MM.1S (cell line): ENCODE data around the gene MNX1.

Experiments
- DNase-seq: peaks from one replicate; pipeline ENCODE4 v3.0.0-alpha.2; 2015
- H2AFZ ChIP-seq: fragments of 300-600 bp; sonication (generic); 2 replicates; pipeline ENCODE4 v1.6.0; 2016; ENCODE audit warnings: antibody characterized with exemption, low read length
- H3F3A ChIP-seq: fragments of 300-600 bp; sonication (generic); 2 replicates; pipeline ENCODE4 v1.6.1; 2016; ENCODE audit warnings: mild to moderate bottlenecking, antibody characterized with exemption, low read length, moderate library complexity, mixed read lengths; ENCODE audit not compliant: insufficient read depth
- H3K27ac ChIP-seq: fragments of 300-600 bp; sonication (generic); 2 replicates; pipeline ENCODE4 v1.5.1; 2016; ENCODE audit warnings: mild to moderate bottlenecking, low read length
- H3K27me3 ChIP-seq: fragments of 300-600 bp; sonication (generic); replicated peaks from 2 replicates; pipeline ENCODE4 v1.6.0; 2016; ENCODE audit warnings: low read length; ENCODE audit not compliant: insufficient read depth
- H3K36me3 ChIP-seq: fragments of 300-600 bp; sonication (generic); replicated peaks from 2 replicates; pipeline ENCODE4 v1.6.1; 2016; ENCODE audit warnings: mild to moderate bottlenecking, low read length, mixed read lengths; ENCODE audit not compliant: insufficient read depth
- H3K4me1 ChIP-seq: fragments of 300-600 bp; sonication (generic); 2 replicates; pipeline ENCODE4 v1.6.1; 2016; ENCODE audit warnings: low read length, mixed read lengths
- H3K4me2 ChIP-seq: fragments of 300-600 bp; sonication (generic); 2 replicates; pipeline ENCODE4 v1.6.0; 2016; ENCODE audit warnings: low read depth, low read length
- H3K4me3 ChIP-seq: fragments of 300-600 bp; sonication (generic); 2 replicates; pipeline ENCODE4 v1.5.1; 2016; ENCODE audit warnings: low read length, mixed read lengths
- H3K79me2 ChIP-seq: fragments of 300-600 bp; sonication (generic); 2 replicates; pipeline ENCODE4 v1.6.1; 2016; ENCODE audit warnings: mixed run types, low read length, mixed read lengths
- H3K9ac ChIP-seq: fragments of 300-600 bp; sonication (generic); 2 replicates; pipeline ENCODE4 v1.6.1; 2016; ENCODE audit warnings: low read length, mixed read lengths
- H3K9me2 ChIP-seq: fragments of 300-600 bp; sonication (generic); replicated peaks from 2 replicates; pipeline ENCODE4 v1.6.1; 2016; ENCODE audit warnings: mild to moderate bottlenecking, low read length, mixed read lengths; ENCODE audit not compliant: insufficient read depth
- H3K9me3 ChIP-seq: fragments of 300-600 bp; sonication (generic); replicated peaks from 2 replicates; pipeline ENCODE4 v1.6.1; 2016; ENCODE audit warnings: mild to moderate bottlenecking, low read length, mixed read lengths; ENCODE audit not compliant: insufficient read depth
- H4K20me1 ChIP-seq: fragments of 300-600 bp; sonication (generic); 2 replicates; pipeline ENCODE4 v1.6.1; 2016; ENCODE audit warnings: mild to moderate bottlenecking, low read length, moderate library complexity, mixed read lengths; ENCODE audit not compliant: insufficient read depth
- EZH2 ChIP-seq: fragments of 300-600 bp; sonication (generic); optimal IDR thresholded peaks from 2 replicates; pipeline ENCODE3; 2017; ENCODE audit warnings: low read depth, mild to moderate bottlenecking, antibody characterized with exemption, low read length, mixed read lengths
- EZH2phosphoT487 ChIP-seq: fragments of 300-600 bp; sonication (generic); IDR thresholded peaks from 2 replicates; pipeline ENCODE4 v1.6.1; 2018; ENCODE audit warnings: antibody characterized with exemption, low read length
- TF ChIP-seq, protein P1 (sequence below): fragments of 300-600 bp; sonication (generic); IDR thresholded peaks from 2 replicates; pipeline ENCODE4 v1.5.1; 2016; ENCODE audit warnings: antibody characterized with exemption, low read length, mixed read lengths

MNX1 gene

DNA sequence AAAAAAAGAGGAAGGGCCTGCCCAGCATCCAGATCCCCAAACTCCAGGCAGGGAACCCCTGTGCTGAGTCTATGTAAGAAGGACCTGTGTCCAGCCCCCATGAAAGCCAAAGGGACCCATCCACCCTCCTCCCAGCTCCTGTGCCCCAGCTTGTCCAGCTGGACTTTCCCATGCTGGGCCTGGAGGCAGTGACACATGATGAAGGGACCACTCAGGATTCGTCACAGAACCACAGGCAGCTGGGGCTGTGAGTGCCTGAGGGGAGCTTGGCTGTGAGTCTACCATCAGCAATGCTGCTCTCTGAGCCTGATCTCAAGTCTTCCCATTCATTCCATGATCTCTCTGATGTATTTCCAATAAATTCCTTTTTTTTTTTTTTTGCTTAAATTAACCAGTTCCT lies 36.2 kb upstream of the MNX1 start:
- Histone ChIP-seq H3K36me3 (no peaks in the 10 kb centered on the region), H3K27ac (no peak overlapping the region), H3K9me2 (no peaks in the 10 kb centered on the region), H4K20me1 (no peaks in the 10 kb centered on the region), H3K9me3 (no peaks in the 10 kb centered on the region), H3K9ac (no peak overlapping the region), H3K4me3 (no peak overlapping the region), H2AFZ (no peak overlapping the region), H3K27me3 (no peaks in the 10 kb centered on the region), H3K4me1 (no peaks in the 10 kb centered on the region), H3F3A (no peaks in the 10 kb centered on the region), H3K79me2 (no peaks in the 10 kb centered on the region), H3K4me2 (no peak overlapping the region)
- TF ChIP-seq EZH2phosphoT487 (no peak), EZH2 (no peak)
- TF ChIP-seq, protein P1, sequence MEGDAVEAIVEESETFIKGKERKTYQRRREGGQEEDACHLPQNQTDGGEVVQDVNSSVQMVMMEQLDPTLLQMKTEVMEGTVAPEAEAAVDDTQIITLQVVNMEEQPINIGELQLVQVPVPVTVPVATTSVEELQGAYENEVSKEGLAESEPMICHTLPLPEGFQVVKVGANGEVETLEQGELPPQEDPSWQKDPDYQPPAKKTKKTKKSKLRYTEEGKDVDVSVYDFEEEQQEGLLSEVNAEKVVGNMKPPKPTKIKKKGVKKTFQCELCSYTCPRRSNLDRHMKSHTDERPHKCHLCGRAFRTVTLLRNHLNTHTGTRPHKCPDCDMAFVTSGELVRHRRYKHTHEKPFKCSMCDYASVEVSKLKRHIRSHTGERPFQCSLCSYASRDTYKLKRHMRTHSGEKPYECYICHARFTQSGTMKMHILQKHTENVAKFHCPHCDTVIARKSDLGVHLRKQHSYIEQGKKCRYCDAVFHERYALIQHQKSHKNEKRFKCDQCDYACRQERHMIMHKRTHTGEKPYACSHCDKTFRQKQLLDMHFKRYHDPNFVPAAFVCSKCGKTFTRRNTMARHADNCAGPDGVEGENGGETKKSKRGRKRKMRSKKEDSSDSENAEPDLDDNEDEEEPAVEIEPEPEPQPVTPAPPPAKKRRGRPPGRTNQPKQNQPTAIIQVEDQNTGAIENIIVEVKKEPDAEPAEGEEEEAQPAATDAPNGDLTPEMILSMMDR, result no peak
- DNase-seq, result no peak

DNA sequence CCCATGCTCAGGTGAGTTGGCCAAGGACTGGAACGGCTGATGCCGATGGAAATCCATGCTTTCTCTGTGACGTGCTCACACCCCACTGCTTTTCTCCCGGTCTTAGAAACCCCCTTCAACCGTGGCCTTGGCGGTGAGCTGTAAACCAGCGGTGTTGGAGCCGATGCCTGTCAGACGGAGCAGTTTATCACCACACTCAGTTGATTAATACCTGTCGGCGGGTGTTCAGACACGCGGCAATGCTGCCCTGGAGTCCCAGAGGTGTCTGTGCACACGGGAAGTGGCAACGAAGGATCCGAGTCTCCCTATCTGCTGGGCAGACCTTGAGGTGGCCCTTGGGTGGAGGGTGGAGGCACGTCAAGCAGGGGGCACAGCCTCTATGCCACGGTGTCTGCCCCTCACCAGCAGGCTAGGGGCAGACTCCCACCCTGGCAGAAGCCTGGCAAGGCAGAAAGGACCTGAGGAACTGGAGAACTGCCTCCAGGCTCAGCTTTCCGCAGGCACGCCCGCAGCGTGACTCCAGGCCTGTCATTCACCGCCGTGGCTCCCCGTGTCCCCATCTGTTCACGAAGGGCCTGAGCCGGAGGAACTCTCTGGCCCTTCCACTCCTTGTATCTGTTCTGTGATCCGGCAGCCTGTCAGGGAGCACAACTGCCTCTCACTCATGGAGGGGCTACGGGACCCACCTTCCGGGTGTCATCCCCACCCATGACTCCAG lies 34.6 kb upstream of the MNX1 start:
- Histone ChIP-seq H3K27me3 (no peaks in the 10 kb centered on the region), H3K4me1 (no peaks in the 10 kb centered on the region), H3K79me2 (no peaks in the 10 kb centered on the region), H4K20me1 (no peaks in the 10 kb centered on the region), H3K27ac (no peak overlapping the region), H3K4me3 (no peak overlapping the region), H3K9me2 (no peaks in the 10 kb centered on the region), H3K4me2 (no peak overlapping the region), H2AFZ (no peak overlapping the region), H3K36me3 (no peaks in the 10 kb centered on the region), H3K9me3 (no peaks in the 10 kb centered on the region), H3F3A (no peaks in the 10 kb centered on the region), H3K9ac (no peak overlapping the region)
- DNase-seq, result no peak
- TF ChIP-seq EZH2 (no peak), EZH2phosphoT487 (no peak)
- TF ChIP-seq, protein P1, result no peak

DNA sequence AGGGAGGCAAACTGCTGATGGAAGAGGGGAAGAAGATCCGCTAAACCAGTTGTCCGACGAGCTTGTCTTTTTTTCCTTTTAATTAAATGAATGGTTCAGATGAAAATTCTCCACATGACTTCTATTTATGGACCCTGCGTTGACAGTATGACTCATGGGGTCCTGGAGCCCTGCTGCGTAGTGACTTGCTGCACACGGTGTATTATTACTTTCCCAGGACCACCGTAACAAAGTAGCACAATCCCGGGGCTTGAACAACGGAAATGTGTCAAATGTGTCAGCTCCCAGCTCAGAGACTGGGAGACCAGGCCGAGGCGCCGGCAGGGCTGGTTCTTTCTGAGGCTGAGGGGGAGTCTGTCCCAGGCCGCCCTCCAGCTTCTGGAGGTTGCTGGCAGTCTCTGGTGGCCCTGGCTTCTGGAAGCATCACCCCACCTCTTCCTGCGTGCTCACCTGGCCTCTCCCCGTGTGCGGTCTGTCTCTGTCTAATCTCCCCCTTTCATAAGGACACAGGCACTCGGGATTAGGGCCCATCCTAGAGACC lies 33.8 kb upstream of the MNX1 start:
- TF ChIP-seq EZH2 (no peak), EZH2phosphoT487 (no peak)
- TF ChIP-seq, protein P1, result no peak
- H3K9me2 ChIP-seq, result no peaks in the 10 kb centered on the region
- H3K9me3 ChIP-seq, result no peaks in the 10 kb centered on the region
- no peak overlapping the region for H3K4me2 ChIP-seq
- no peak for DNase-seq
- no peak overlapping the region for H2AFZ ChIP-seq
- no peaks in the 10 kb centered on the region for H3K36me3 ChIP-seq
- H3K4me1 ChIP-seq, result no peaks in the 10 kb centered on the region
- no peaks in the 10 kb centered on the region for H3K79me2 ChIP-seq
- no peak overlapping the region for H3K4me3 ChIP-seq
- H3F3A ChIP-seq, result no peaks in the 10 kb centered on the region
- H4K20me1 ChIP-seq, result no peaks in the 10 kb centered on the region
- no peak overlapping the region for H3K9ac ChIP-seq
- no peak overlapping the region for H3K27ac ChIP-seq
- no peaks in the 10 kb centered on the region for H3K27me3 ChIP-seq
